H1 (cell line): ENCODE measurements around the gene CDK5R1.

Experiments
- BRCA1 ChIP-seq: IDR thresholded peaks from 2 replicates; pipeline ENCODE4 v1.6.1; 2012; ENCODE audit warnings: low read depth, low read length, improper control_type of control experiment
- CBX5 ChIP-seq: fragments of 300-800, 300-1000 bp; sonication (generic); IDR thresholded peaks from 2 replicates; pipeline ENCODE4 v1.7.1; 2016; ENCODE audit warnings: antibody characterized with exemption, low read length, low read depth
- CEBPB ChIP-seq: IDR thresholded peaks from 2 replicates; pipeline ENCODE4 v1.6.1; 2012; ENCODE audit warnings: low read depth, low read length
- CTCF ChIP-seq, 3 experiments: IDR thresholded peaks; 1 replicate in 2 of 3; 2 replicates in 1 of 3; pipeline versions ENCODE4 v1.5.1 to v1.6.1; 2011; ENCODE audit warnings: low read length in 3 of 3, mild to moderate bottlenecking in 3 of 3, inconsistent platforms in 2 of 3, low read depth in 1 of 3, moderate library complexity in 1 of 3; ENCODE audit not compliant: insufficient read depth in 1 of 3; ENCODE audit errors: control extremely low read depth in 1 of 3
- GABPA ChIP-seq: IDR thresholded peaks from 2 replicates; pipeline ENCODE4 v1.6.1; 2011; ENCODE audit warnings: mild to moderate bottlenecking, low read length, moderate library complexity, borderline replicate concordance; ENCODE audit not compliant: insufficient read depth
- HDAC6 ChIP-seq: IDR thresholded peaks from one replicate; pipeline ENCODE4 v1.7.1; 2012; ENCODE audit warnings: low read depth, mild to moderate bottlenecking, inconsistent platforms, low read length, moderate library complexity
- KDM1A ChIP-seq: fragments of 200-600, 300-600 bp; sonication (generic); IDR thresholded peaks from 2 replicates; pipeline ENCODE4 v1.7.1; 2016; ENCODE audit warnings: mild to moderate bottlenecking, low read length, borderline replicate concordance
- POLR2A ChIP-seq, 2 experiments: IDR thresholded peaks; 1 replicate in 1 of 2; 2 replicates in 1 of 2; pipeline ENCODE4 v1.6.1; 2011; ENCODE audit warnings: low read depth in 2 of 2, low read length in 2 of 2, mild to moderate bottlenecking in 2 of 2; ENCODE audit errors: control extremely low read depth in 1 of 2
- POLR2AphosphoS5 ChIP-seq: IDR thresholded peaks from 2 replicates; pipeline ENCODE4 v1.6.1; 2011; ENCODE audit warnings: low read depth, low read length
- RFX5 ChIP-seq: IDR thresholded peaks from 2 replicates; pipeline ENCODE4 v1.6.1; 2011; ENCODE audit warnings: low read depth, low read length, improper control_type of control experiment, borderline replicate concordance
- TBP ChIP-seq: IDR thresholded peaks from 2 replicates; pipeline ENCODE4 v1.6.1; 2011; ENCODE audit warnings: low read depth, low read length, improper control_type of control experiment
- USF2 ChIP-seq: IDR thresholded peaks from 2 replicates; pipeline ENCODE4 v1.6.1; 2011; ENCODE audit warnings: low read length, improper control_type of control experiment
- TF ChIP-seq, protein P1 (sequence below): IDR thresholded peaks from 2 replicates; pipeline ENCODE4 v1.6.1; 2012; ENCODE audit warnings: inconsistent platforms
- TF ChIP-seq, protein P2 (sequence below): IDR thresholded peaks from 2 replicates; pipeline ENCODE4 v1.6.1; 2012; ENCODE audit warnings: inconsistent platforms

DNA sequence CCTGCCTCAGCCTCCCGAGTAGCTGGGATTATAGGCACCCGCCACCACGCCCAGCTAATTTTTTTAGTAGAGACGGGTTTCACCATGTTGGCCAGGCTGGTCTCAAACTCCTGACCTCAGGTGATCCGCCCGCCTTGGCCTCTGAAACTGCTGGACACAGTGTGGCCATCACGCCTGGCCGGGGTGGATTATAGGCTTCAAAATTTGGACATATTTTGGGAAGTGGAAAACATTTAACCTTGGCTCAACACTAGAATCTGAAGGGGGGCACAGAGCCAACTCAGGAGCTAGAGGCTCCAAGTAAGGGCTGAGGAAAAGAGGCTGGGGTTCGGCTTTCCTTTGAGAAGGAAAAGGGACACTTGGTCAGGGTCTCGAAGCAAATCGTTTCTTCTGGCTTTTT, 2.2 kb upstream of the CDK5R1 start:
- TF ChIP-seq CTCF (IDR thresholded peaks at IDR 0.05; ENCODE audit: control extremely low read depth in 1 of 3, insufficient read depth in 1 of 3, low read depth in 1 of 3, low read length in 3 of 3): no peak
- no peak for TF ChIP-seq HDAC6
- TF ChIP-seq POLR2A (IDR thresholded peaks at IDR 0.05; ENCODE audit: control extremely low read depth in 1 of 2, low read depth in 2 of 2, low read length in 2 of 2): no peak
- no peak for TF ChIP-seq BRCA1
- no peak for TF ChIP-seq TBP
- TF ChIP-seq GABPA: no peak
- no peak for TF ChIP-seq USF2
- TF ChIP-seq, protein P1, sequence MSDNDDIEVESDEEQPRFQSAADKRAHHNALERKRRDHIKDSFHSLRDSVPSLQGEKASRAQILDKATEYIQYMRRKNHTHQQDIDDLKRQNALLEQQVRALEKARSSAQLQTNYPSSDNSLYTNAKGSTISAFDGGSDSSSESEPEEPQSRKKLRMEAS: no peak
- no peak for TF ChIP-seq POLR2AphosphoS5
- no peak for TF ChIP-seq KDM1A
- TF ChIP-seq, protein P2, sequence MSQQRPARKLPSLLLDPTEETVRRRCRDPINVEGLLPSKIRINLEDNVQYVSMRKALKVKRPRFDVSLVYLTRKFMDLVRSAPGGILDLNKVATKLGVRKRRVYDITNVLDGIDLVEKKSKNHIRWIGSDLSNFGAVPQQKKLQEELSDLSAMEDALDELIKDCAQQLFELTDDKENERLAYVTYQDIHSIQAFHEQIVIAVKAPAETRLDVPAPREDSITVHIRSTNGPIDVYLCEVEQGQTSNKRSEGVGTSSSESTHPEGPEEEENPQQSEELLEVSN: no peak
- TF ChIP-seq RFX5: no peak
- TF ChIP-seq CBX5: no peak
- TF ChIP-seq CEBPB: no peak
